ENCODE measurements around the gene LMX1B. TPM values are rescaled to one million over a fixed set of nuclear protein-coding genes. Genes with fewer than 3 reads are reported as not detected.
A peak's percentile ranks its signal among the peaks of the same experiment; 100 is the strongest.
"Not testable (repeated sequence)": the region's sequence is repeated elsewhere in the genome, so short reads cannot be mapped to it uniquely, and the experiment has no call there.

Gene LMX1B
- total RNA-seq, 2 experiments from 2014 or later: not detected

GRCh38 chr9:126722922-126723806 lies 109.4 kb downstream of the LMX1B start:
- ChIA-PET CTCF (interaction anchor here (0.5 to 2.2 kb wide), 7 partner anchors 10 to 205 kb away, joined by 3 to 34 read pairs (median 4); partner anchors contain the start of gene ZBTB43), POLR2A (interaction anchor here (0.6 to 2.8 kb wide), 16 partner anchors 9 to 82 kb away, joined by 3 to 23 read pairs (median 6); partner anchors contain the start of gene ZBTB43)
- no peaks in the 10 kb centered on the region for H3K9me3 Mint-ChIP-seq (ENCODE audit: insufficient read depth)
- H3K4me3 Mint-ChIP-seq: peak overlapping the region; percentile 84
- H3K27me3 Mint-ChIP-seq (ENCODE audit: low read depth): peaks cover 10% of the 10 kb centered on the region
- peaks cover 46% of the 10 kb centered on the region for H3K4me1 Mint-ChIP-seq (ENCODE audit: low read depth)
- peak overlapping the region; percentile 98 for H3K27ac Mint-ChIP-seq
- ATAC-seq: peak; percentile 59
- DNase-seq: peak; percentile 89
- H3K36me3 Mint-ChIP-seq (ENCODE audit: low read depth): peaks cover 2% of the 10 kb centered on the region

- DNase-seq: no peak
- ChIA-PET POLR2A (interaction anchor here (0.6 to 2.8 kb wide), 16 partner anchors 8 to 81 kb away, joined by 3 to 23 read pairs (median 6); partner anchors contain the start of gene ZBTB43), CTCF (interaction anchor here (0.5 to 2.2 kb wide), 7 partner anchors 9 to 206 kb away, joined by 3 to 34 read pairs (median 4); partner anchors contain the start of gene ZBTB43)
- ATAC-seq: no peak
- Mint-ChIP-seq H3K4me1 (ENCODE audit: low read depth) (peaks cover 43% of the 10 kb centered on the region), H3K4me3 (peak overlapping the region; percentile 84), H3K9me3 (ENCODE audit: insufficient read depth) (no peaks in the 10 kb centered on the region), H3K27me3 (ENCODE audit: low read depth) (peaks cover 10% of the 10 kb centered on the region), H3K27ac (peak overlapping the region; percentile 98), H3K36me3 (ENCODE audit: low read depth) (peaks cover 2% of the 10 kb centered on the region)
Measured at GRCh38 chr9:126723807-126724172, 110.1 kb downstream of the LMX1B start.

- ChIA-PET CTCF (interaction anchor here (1.3 to 2.2 kb wide), 6 partner anchors 9 to 58 kb away, joined by 4 to 34 read pairs (median 4); no protein-coding TSS in a partner anchor), POLR2A (interaction anchor here (1.1 to 2.8 kb wide), 8 partner anchors 8 to 81 kb away, joined by 3 to 23 read pairs (median 14); partner anchors contain the start of gene ZBTB43)
- H3K9me3 Mint-ChIP-seq (ENCODE audit: insufficient read depth): no peaks in the 10 kb centered on the region
Measured at GRCh38 chr9:126724226-126724625, 110.5 kb downstream of the LMX1B start.

GRCh38 chr9:126725485-126725884 lies 111.8 kb downstream of the LMX1B start:
- DNase-seq; H3K4me3 Mint-ChIP-seq; ATAC-seq; H3K36me3 Mint-ChIP-seq (ENCODE audit: low read depth); POLR2A ChIA-PET; H3K9me3 Mint-ChIP-seq (ENCODE audit: insufficient read depth); H3K27ac Mint-ChIP-seq: not testable (repeated sequence)
- Mint-ChIP-seq H3K27me3 (ENCODE audit: low read depth) (peaks cover 13% of the 10 kb centered on the region), H3K4me1 (ENCODE audit: low read depth) (peaks cover 26% of the 10 kb centered on the region)
- CTCF ChIA-PET: interaction anchor here (1.4 to 3.6 kb wide), 2 partner anchors 15 to 20 kb away, joined by 4 to 38 read pairs; no protein-coding TSS in a partner anchor

More at GRCh38 chr9:126724226-126724625, 110.5 kb downstream of the LMX1B start:
- Mint-ChIP-seq H3K27ac (peak overlapping the region; percentile 98), H3K27me3 (ENCODE audit: low read depth) (peaks cover 13% of the 10 kb centered on the region), H3K4me3 (peak overlapping the region; percentile 84), H3K4me1 (ENCODE audit: low read depth) (peaks cover 39% of the 10 kb centered on the region), H3K36me3 (ENCODE audit: low read depth) (peaks cover 2% of the 10 kb centered on the region)
- no peak for ATAC-seq
- DNase-seq: no peak

GRCh38 chr9:126728210-126728609 lies 114.5 kb downstream of the LMX1B start:
- H3K4me3 Mint-ChIP-seq; POLR2A ChIA-PET; ATAC-seq; H3K27ac Mint-ChIP-seq; H3K4me1 Mint-ChIP-seq (ENCODE audit: low read depth); H3K9me3 Mint-ChIP-seq (ENCODE audit: insufficient read depth); DNase-seq; H3K36me3 Mint-ChIP-seq (ENCODE audit: low read depth): not testable (repeated sequence)
- H3K27me3 Mint-ChIP-seq (ENCODE audit: low read depth): peaks cover 13% of the 10 kb centered on the region
- CTCF ChIA-PET: interaction anchor here (1.4 to 3.6 kb wide), 2 partner anchors 22 to 52 kb away, joined by 4 to 38 read pairs; no protein-coding TSS in a partner anchor

GRCh38 chr9:126730592-126730991 lies 116.9 kb downstream of the LMX1B start:
- not testable (repeated sequence) for H3K36me3 Mint-ChIP-seq (ENCODE audit: low read depth); DNase-seq; H3K4me1 Mint-ChIP-seq (ENCODE audit: low read depth); H3K9me3 Mint-ChIP-seq (ENCODE audit: insufficient read depth); ATAC-seq; H3K27ac Mint-ChIP-seq; H3K4me3 Mint-ChIP-seq
- peaks cover 18% of the 10 kb centered on the region for H3K27me3 Mint-ChIP-seq (ENCODE audit: low read depth)
- CTCF ChIA-PET: interaction anchor here (1.4 to 5.0 kb wide), 2 partner anchors 10 to 25 kb away, joined by 4 to 31 read pairs; no protein-coding TSS in a partner anchor
- POLR2A ChIA-PET: interaction anchor here (0.7 kb wide), 1 partner anchor 385 kb away, joined by 3 read pairs; no protein-coding TSS in a partner anchor

- Mint-ChIP-seq H3K27me3 (ENCODE audit: low read depth) (peaks cover 8% of the 10 kb centered on the region), H3K4me3 (no peak overlapping the region), H3K27ac (no peak overlapping the region), H3K4me1 (ENCODE audit: low read depth) (no peaks in the 10 kb centered on the region), H3K9me3 (ENCODE audit: insufficient read depth) (peaks cover 11% of the 10 kb centered on the region), H3K36me3 (ENCODE audit: low read depth) (peaks cover 5% of the 10 kb centered on the region)
- ATAC-seq (no peak), DNase-seq (no peak)
- POLR2A ChIA-PET: interaction anchor here (0.8 to 2.9 kb wide), 2 partner anchors 10 to 14 kb away, joined by 3 to 15 read pairs; no protein-coding TSS in a partner anchor
- CTCF ChIA-PET: interaction anchor here (1.4 to 5.0 kb wide), 2 partner anchors 9 to 27 kb away, joined by 5 to 31 read pairs; no protein-coding TSS in a partner anchor
Measured at GRCh38 chr9:126733005-126733404, 119.3 kb downstream of the LMX1B start.

GRCh38 chr9:126734877-126735276 lies 121.1 kb downstream of the LMX1B start:
- CTCF ChIA-PET: interaction anchor here (0.8 to 2.2 kb wide), 5 partner anchors 29 to 47 kb away, joined by 3 to 13 read pairs (median 4); no protein-coding TSS in a partner anchor
- no peak overlapping the region for H3K27ac Mint-ChIP-seq
- H3K4me3 Mint-ChIP-seq: no peak overlapping the region
- peaks cover 19% of the 10 kb centered on the region for H3K27me3 Mint-ChIP-seq (ENCODE audit: low read depth)
- no peak for DNase-seq
- no peak for ATAC-seq
- H3K36me3 Mint-ChIP-seq (ENCODE audit: low read depth): peaks cover 5% of the 10 kb centered on the region
- H3K4me1 Mint-ChIP-seq (ENCODE audit: low read depth): no peaks in the 10 kb centered on the region
- POLR2A ChIA-PET: interaction anchor here (1.8 kb wide), 1 partner anchor 12 kb away, joined by 11 read pairs; no protein-coding TSS in a partner anchor
- H3K9me3 Mint-ChIP-seq (ENCODE audit: insufficient read depth): peaks cover 11% of the 10 kb centered on the region

- DNase-seq: no peak
- CTCF ChIA-PET: interaction anchor here (0.8 to 2.2 kb wide), 5 partner anchors 29 to 46 kb away, joined by 3 to 13 read pairs (median 4); no protein-coding TSS in a partner anchor
- Mint-ChIP-seq H3K27me3 (ENCODE audit: low read depth) (peaks cover 21% of the 10 kb centered on the region), H3K4me1 (ENCODE audit: low read depth) (no peaks in the 10 kb centered on the region), H3K27ac (no peak overlapping the region), H3K4me3 (no peak overlapping the region), H3K36me3 (ENCODE audit: low read depth) (peaks cover 5% of the 10 kb centered on the region), H3K9me3 (ENCODE audit: insufficient read depth) (peaks cover 11% of the 10 kb centered on the region)
- no peak for ATAC-seq
- POLR2A ChIA-PET: interaction anchor here (0.6 to 1.8 kb wide), 2 partner anchors 12 to 1147 kb away, joined by 3 to 11 read pairs; no protein-coding TSS in a partner anchor
Measured at GRCh38 chr9:126735482-126735881, 121.8 kb downstream of the LMX1B start.

- DNase-seq: no peak
- CTCF ChIA-PET: interaction anchor here (1.0 kb wide), 1 partner anchor 42 kb away, joined by 3 read pairs; no protein-coding TSS in a partner anchor
Measured at GRCh38 chr9:126738553-126738952, 124.8 kb downstream of the LMX1B start.

GRCh38 chr9:126743041-126743440 lies 129.3 kb downstream of the LMX1B start:
- H3K27me3 Mint-ChIP-seq (ENCODE audit: low read depth): peaks cover 17% of the 10 kb centered on the region
- POLR2A ChIA-PET: interaction anchor here (2.4 kb wide), 1 partner anchor 20 kb away, joined by 21 read pairs; no protein-coding TSS in a partner anchor
- DNase-seq (no peak), ATAC-seq (no peak)
- H3K36me3 Mint-ChIP-seq (ENCODE audit: low read depth): no peaks in the 10 kb centered on the region
- no peak overlapping the region for H3K27ac Mint-ChIP-seq
- H3K4me1 Mint-ChIP-seq (ENCODE audit: low read depth): peaks cover 30% of the 10 kb centered on the region
- H3K4me3 Mint-ChIP-seq: no peak overlapping the region
- no peaks in the 10 kb centered on the region for H3K9me3 Mint-ChIP-seq (ENCODE audit: insufficient read depth)
- CTCF ChIA-PET: interaction anchor here (1.0 to 5.1 kb wide), 3 partner anchors 37 to 42 kb away, joined by 3 to 46 read pairs (median 5); no protein-coding TSS in a partner anchor

More at GRCh38 chr9:126738553-126738952, 124.8 kb downstream of the LMX1B start:
- peaks cover 11% of the 10 kb centered on the region for H3K9me3 Mint-ChIP-seq (ENCODE audit: insufficient read depth)
- no peak for ATAC-seq
- H3K36me3 Mint-ChIP-seq (ENCODE audit: low read depth): peaks cover 5% of the 10 kb centered on the region
- H3K27me3 Mint-ChIP-seq (ENCODE audit: low read depth): peaks cover 22% of the 10 kb centered on the region
- H3K4me1 Mint-ChIP-seq (ENCODE audit: low read depth): peaks cover 4% of the 10 kb centered on the region
- no peak overlapping the region for H3K27ac Mint-ChIP-seq
- no peak overlapping the region for H3K4me3 Mint-ChIP-seq
- POLR2A ChIA-PET: no interaction called here

All from activated CD8-positive, alpha-beta T cell treated with anti-CD3 and anti-CD28 coated beads, Interleukin-2, amount 10 ng/mL, durations not matched to agents 7 days and 5 days (primary cell).